ENCODE results near the gene ELP5. TPM values are rescaled to one million over a fixed set of nuclear protein-coding genes. Genes with fewer than 3 reads are reported as not detected.

ELP5 gene
- polyA plus RNA-seq, 1 of the 3 experiments (the other 2 are of a cell fraction): 45.4 TPM

GRCh38 chr17:7290685-7291084 lies 38.7 kb downstream of the ELP5 start:
- H3K9ac ChIP-seq: no peak overlapping the region
- DNase-seq: no peak
- H3K9me2 ChIP-seq: no peaks in the 10 kb centered on the region
- CTCF ChIA-PET: interaction anchor here (3.5 kb wide), 1 partner anchor 9 kb away, joined by 34 read pairs; the partner anchor contains the start of gene SLC2A4
- H3K4me3 ChIP-seq (ENCODE audit: low read depth in 2 of 2, low read length in 1 of 2): no peak overlapping the region
- peaks cover 0 to 6% of the 10 kb centered on the region in 2 experiments; a peak in 1 of 4 replicates for H3K4me1 ChIP-seq (ENCODE audit: control insufficient read depth in 1 of 2, insufficient read depth in 2 of 2, low read depth in 1 of 2, low read length in 1 of 2)
- POLR2A ChIA-PET: no interaction called here
- no peak overlapping the region for H3K27ac ChIP-seq (ENCODE audit: low read depth in 2 of 2, low read length in 1 of 2)
- H3K4me2 ChIP-seq: no peak overlapping the region
- H3K36me3 ChIP-seq (replicated peaks in 1 of 2; ENCODE audit: control insufficient read depth in 1 of 2, insufficient read depth in 2 of 2, low read length in 1 of 2): no peaks in the 10 kb centered on the region
- TF ChIP-seq SIN3A (IDR thresholded peaks at IDR 0.05; ENCODE audit: borderline replicate concordance, low read depth, low read length): no peak
- TF ChIP-seq FOXJ3 (CRISPR knock-in tag; IDR thresholded peaks at IDR 0.05): no peak
- TF ChIP-seq NFIC (IDR thresholded peaks at IDR 0.05; ENCODE audit: borderline replicate concordance): no peak
- no peak for TF ChIP-seq EP300 (IDR thresholded peaks at IDR 0.05; ENCODE audit: borderline replicate concordance in 1 of 2, low read depth in 1 of 2, low read length in 1 of 2)
- no peak for TF ChIP-seq RXRA (IDR thresholded peaks at IDR 0.05; ENCODE audit: borderline replicate concordance, low read depth)
- TF ChIP-seq GABPA (IDR thresholded peaks at IDR 0.05; ENCODE audit: low read depth): no peak
- TF ChIP-seq PBX3 (IDR thresholded peaks at IDR 0.05): no peak
- TF ChIP-seq USF2 (IDR thresholded peaks at IDR 0.05; ENCODE audit: borderline replicate concordance, low read depth, low read length): no peak
- no peak for TF ChIP-seq JUND (IDR thresholded peaks at IDR 0.05)
- no peak for TF ChIP-seq MAX (IDR thresholded peaks at IDR 0.05; ENCODE audit: low read depth)
- no peak for TF ChIP-seq IRF3 (IDR thresholded peaks at IDR 0.05; ENCODE audit: low read depth, low read length)
- no peak for TF ChIP-seq TEAD4 (IDR thresholded peaks at IDR 0.05; ENCODE audit: borderline replicate concordance, insufficient read depth)
- TF ChIP-seq GATA2 (CRISPR knock-in tag; IDR thresholded peaks at IDR 0.05): no peak
- no peak for TF ChIP-seq NRF1 (IDR thresholded peaks at IDR 0.05; ENCODE audit: low read depth, low read length)
- TF ChIP-seq USF1 (IDR thresholded peaks at IDR 0.05; ENCODE audit: borderline replicate concordance, low read depth): no peak
- H3K79me2 ChIP-seq (ENCODE audit: insufficient read depth): no peaks in the 10 kb centered on the region
- peaks cover 10% of the 10 kb centered on the region for H3F3A ChIP-seq (replicated peaks; ENCODE audit: insufficient read depth)
- no peak overlapping the region for H2AFZ ChIP-seq (ENCODE audit: low read depth)
- no peaks in the 10 kb centered on the region for H4K20me1 ChIP-seq (ENCODE audit: insufficient read depth)
- peaks cover 30% of the 10 kb centered on the region; the same call in 1 of the 2 replicates for H3K27me3 ChIP-seq (ENCODE audit: insufficient read depth)
- 56% methylated on average over 9 of the region's 11 CpGs for WGBS (ENCODE audit: low lambda C conversion rate)
- H3K9me3 ChIP-seq: no peaks in the 10 kb centered on the region

Measured in SK-N-SH (cell line).